Panc1 (cell line): ENCODE data around the gene GALNT18.

Experiments
- CTCF ChIP-seq: fragments of 450-650 bp; IDR thresholded peaks from 2 replicates; pipeline ENCODE4 v1.5.1; 2017; ENCODE audit warnings: mild to moderate bottlenecking
- REST ChIP-seq, 2 experiments: IDR thresholded peaks; 2 replicates each; pipeline ENCODE4 v1.6.1; 2011 to 2012; ENCODE audit warnings: low read depth in 2 of 2, control low read depth in 1 of 2, low read length in 1 of 2, mild to moderate bottlenecking in 1 of 2, moderate library complexity in 1 of 2; ENCODE audit not compliant: insufficient read depth in 1 of 2

GRCh38 chr11:11243590-11244469, 378.0 kb downstream of the GALNT18 start:
- TF ChIP-seq CTCF, result no peak
- TF ChIP-seq REST (IDR thresholded peaks at IDR 0.05; ENCODE audit: insufficient read depth in 1 of 2, low read depth in 2 of 2, low read length in 1 of 2), result no peak
